GM12801 (cell line): Measurements from ENCODE around the gene HEPACAM2.

Source experiments
- TF ChIP-seq, protein P1 (sequence below): IDR thresholded peaks from one replicate; pipeline ENCODE4 v1.5.1; 2011; ENCODE audit warnings: control low read depth; ENCODE audit not compliant: insufficient read length; ENCODE audit errors: extremely low read depth

HEPACAM2 gene

DNA sequence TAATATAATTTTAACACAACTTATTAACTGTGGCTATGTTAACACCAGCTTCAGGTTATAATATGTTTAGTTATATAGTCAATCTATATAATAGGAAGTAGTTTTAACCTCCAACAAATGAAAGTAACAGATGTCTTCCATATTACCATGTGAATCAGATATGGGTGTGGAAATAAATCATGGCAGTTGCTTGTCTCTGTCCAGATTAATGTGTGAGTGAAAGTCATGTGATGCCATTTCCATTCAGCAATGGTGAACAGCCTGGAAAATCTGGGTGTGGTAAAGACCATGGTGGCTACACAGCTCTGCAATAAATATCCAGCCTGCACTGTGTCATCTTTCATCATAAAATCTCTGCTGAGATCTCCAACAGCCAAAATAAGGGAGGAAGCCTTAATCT, 27.8 kb downstream of the HEPACAM2 start:
- TF ChIP-seq, protein P1, sequence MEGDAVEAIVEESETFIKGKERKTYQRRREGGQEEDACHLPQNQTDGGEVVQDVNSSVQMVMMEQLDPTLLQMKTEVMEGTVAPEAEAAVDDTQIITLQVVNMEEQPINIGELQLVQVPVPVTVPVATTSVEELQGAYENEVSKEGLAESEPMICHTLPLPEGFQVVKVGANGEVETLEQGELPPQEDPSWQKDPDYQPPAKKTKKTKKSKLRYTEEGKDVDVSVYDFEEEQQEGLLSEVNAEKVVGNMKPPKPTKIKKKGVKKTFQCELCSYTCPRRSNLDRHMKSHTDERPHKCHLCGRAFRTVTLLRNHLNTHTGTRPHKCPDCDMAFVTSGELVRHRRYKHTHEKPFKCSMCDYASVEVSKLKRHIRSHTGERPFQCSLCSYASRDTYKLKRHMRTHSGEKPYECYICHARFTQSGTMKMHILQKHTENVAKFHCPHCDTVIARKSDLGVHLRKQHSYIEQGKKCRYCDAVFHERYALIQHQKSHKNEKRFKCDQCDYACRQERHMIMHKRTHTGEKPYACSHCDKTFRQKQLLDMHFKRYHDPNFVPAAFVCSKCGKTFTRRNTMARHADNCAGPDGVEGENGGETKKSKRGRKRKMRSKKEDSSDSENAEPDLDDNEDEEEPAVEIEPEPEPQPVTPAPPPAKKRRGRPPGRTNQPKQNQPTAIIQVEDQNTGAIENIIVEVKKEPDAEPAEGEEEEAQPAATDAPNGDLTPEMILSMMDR, result no peak

DNA sequence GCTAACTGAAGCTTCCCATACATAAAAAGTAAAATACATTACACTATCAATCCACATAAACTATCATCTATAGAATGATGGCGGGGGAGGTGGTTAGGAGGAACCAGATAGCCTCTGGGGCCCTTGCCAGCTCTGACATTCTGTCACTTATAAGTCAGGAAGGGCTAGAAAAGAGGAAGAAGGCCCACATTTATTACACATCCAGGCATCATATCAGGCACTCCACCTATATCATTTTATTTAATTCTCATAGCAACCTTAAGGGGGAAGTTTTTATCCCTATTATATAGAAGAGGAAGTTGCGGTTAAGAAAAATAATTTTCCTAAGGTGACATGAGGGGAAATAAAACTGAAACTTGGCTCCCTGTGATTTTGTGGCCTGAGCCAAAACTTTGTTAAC, 29.9 kb downstream of the HEPACAM2 start:
- TF ChIP-seq, protein P1, result no peak

DNA sequence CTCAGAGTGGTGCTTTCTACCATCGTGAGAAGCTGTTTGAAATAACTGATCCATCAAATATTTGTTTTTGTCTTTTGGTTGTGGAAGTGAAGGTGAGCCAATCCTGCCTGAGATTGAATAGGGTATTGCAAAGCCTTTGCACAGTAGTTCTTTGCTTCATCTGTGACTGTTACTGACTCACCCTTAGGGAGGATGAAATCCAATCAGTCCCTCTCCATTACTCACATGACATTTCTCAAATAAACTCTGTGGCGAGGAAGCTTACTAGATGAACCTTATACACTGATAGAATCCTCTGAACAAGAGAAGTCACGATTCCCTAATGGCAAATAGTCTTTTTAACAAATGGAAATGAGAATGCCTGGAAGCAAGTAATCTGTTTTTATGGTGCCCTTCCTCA, 31.9 kb downstream of the HEPACAM2 start:
- TF ChIP-seq, protein P1, result no peak

DNA sequence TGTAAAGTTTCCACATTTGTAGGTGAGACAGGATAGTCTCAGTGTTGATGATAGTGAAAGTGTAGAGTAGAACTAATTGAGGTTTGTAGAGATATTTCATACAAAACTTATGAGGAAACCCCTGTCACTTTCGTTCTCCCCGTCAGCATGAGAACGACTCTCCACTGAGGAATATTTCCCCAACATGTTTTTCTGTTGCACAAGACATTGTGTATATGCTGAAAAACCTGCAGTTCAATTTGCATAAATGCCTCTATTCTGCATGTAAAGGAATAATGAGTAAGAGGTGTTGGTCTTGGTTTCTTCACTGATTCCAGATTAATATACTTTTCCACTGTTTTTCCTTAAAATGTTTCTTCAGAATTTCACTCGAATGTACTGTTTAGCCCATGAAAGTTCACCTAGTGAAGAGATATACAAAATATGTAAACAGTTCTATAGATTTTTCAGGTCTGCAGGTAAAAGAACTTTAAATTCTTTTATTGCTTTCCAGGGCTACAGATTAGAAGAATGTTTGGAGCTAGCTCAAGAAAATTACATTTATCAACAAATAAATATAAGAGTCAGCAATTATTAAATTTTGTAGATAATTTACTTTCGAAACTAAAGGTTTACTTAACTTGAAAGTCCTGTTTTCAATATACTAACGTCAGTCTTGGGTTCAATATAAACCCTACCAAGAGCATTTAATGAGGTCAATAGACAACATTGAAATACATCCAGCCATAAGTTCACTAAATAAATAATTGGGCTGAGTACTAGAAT, 37.2 kb downstream of the HEPACAM2 start:
- TF ChIP-seq, protein P1, result no peak

DNA sequence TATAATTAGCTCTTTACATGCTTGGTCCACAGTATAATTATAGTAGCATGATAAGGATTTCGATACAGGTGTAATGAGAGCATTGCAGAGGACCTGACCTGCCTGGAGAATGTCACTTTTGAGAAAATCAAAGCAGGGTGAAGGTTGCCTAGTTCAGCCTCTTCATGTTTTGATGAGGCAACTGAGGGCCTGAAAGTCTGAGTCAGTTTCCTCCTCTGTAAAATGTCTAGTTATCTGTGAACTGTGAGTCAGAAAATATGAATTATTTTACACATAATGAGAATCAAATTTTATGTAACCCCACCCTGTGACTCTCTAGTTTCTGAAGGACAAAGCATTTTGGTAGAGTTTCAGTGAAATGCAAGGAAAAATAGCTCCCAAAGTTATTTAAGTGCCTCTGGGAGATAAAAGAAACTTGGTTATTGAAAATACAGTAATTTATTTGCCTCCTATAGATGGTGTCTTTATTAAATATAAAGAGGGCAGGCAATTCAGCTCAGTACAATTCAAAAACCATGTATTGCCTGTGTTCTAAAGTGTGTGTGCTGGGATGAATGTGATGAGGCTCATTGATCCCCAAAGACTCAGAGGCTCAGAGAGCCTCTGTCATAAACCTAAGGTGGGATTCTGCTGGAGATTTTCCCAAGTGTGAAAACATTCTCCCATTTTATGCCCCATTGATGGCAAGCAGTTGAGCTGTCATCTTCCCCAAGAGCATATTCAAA, 40.8 kb downstream of the HEPACAM2 start:
- TF ChIP-seq, protein P1, result no peak

DNA sequence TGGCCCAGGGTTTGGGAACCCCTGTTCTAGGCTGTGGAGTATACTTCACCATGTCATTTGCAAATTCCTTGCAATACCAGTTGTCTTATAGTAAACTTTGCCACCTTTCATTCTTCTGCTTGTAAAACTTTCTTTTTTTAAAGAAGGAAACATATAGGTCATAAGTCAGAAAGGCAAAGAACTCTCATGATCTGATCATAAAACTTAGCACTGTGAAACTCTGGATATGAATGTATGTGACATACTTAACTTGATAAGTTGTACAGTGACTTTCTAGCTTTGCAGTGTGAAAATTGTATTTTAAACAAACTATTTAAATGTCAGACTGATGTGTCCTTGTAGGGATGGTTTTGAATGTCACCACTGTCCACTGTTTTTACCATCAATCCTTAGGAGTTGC, 47.1 kb downstream of the HEPACAM2 start:
- TF ChIP-seq, protein P1, result no peak

DNA sequence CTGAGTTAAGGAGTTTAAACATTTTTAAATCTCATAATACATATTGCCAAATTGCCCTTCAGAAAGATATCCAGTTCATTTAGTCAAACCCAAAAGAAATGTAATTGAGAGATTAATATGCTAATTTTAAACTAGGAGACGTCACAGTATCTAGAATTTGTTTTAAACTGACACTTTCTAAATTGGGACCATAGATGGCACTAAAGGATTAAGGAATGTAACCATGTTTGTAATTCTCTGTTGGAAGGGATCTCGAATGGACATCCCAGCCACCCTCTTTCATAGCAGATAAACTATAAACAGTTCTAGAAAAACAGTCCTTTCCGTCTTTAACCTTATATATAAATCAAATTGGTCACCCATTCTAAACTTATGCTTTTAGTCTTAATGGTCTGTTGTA, 48.1 kb downstream of the HEPACAM2 start:
- TF ChIP-seq, protein P1, result no peak
